Measurements from ENCODE around the gene NTM.

GRCh38 chr11:131767421-131767820 is 397.0 kb downstream of the NTM start:
- TF ChIP-seq POLR2AphosphoS5 (IDR thresholded peaks at IDR 0.05; ENCODE audit: low read depth, low read length) (no peak), POLR2A (IDR thresholded peaks at IDR 0.05; ENCODE audit: low read depth, low read length) (no peak), SPI1 (IDR thresholded peaks at IDR 0.05; ENCODE audit: low read depth, low read length) (no peak), POU2F2 (IDR thresholded peaks at IDR 0.05; ENCODE audit: low read depth, low read length) (no peak), TAF1 (IDR thresholded peaks at IDR 0.05; ENCODE audit: low read depth, low read length) (no peak)

Measured in GM12891 (cell line).